ENCODE data around the gene LDB2. TPM values are rescaled to one million over a fixed set of nuclear protein-coding genes. Genes with fewer than 3 reads are reported as not detected.

Gene LDB2
- total RNA-seq, 1 donor from 2014 or later: 69.8 TPM

DNA sequence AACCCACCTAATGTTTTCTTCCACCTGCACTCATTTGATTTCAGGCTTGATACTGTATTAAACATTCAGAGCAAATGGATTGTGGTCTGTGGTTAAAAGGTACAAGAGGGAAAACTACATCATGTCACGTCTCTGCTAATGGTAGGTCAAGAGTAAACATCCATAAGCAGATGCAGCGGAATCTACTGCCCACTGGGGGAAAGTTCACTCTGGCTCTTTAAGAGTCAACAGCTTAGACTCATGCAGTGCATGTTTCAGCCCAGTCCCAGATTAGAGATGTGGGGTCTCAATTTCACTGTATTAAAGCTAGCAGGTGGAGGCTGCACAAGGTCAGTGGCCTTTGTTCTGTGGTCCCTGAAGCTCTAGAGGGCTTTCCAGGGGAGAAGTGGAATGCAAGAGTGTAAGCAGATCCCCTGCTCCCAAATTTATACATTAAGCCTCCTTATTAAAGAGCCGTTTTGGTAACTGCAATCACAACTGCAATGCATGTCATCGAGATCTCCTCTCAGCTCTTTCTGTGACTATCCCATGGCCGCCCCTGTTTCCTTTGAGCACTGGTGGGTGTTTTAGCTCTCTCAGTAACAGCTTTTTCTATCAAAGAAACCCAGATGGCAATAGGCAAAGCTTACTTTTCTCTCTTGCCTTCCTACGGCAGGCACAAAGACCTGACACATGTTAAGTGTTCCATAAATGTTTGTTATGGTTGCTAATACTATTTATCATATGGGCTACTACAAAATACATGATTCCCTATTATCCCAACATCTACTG lies 53.4 kb downstream of the LDB2 start:
- no peak for DNase-seq (ENCODE audit: extremely low read depth, low read depth, low spot score)

- no peak for DNase-seq (ENCODE audit: extremely low read depth, low read depth, low spot score)
Measured at GRCh38 chr4:16843831-16844508, 54.5 kb downstream of the LDB2 start.

DNA sequence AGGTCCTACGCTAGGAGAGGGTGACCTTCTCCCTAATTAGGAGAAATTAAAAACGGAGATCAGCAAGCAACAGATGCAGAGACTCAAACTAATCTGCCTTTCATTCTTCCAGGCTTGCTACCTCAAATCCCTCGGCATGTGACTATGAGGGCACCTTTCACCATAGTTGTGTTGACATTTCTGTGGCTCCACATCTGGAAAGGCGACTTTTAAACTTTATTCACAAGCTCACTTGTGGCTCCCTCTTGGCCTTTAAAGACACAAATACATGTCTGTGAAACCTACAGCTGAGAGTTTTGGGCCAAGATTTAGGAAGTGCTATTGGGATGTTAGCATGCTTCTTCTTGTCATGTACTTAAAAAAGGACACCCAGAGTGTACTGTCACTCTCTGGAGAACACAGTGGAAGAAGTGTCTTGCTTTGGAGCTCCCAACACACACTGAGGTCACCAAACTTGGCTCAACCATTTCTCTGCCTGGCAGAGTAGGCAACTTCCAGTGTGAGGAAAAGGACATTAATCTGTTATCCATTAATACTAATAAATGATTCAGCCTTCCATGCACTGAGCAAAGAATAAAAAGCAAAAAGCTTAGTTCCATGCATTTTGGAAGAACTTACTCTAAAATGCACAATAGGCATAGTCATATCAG lies 60.1 kb downstream of the LDB2 start:
- DNase-seq (ENCODE audit: extremely low read depth, low read depth, low spot score): no peak

GRCh38 chr4:16837475-16837874 lies 61.0 kb downstream of the LDB2 start:
- no peak for DNase-seq (ENCODE audit: extremely low read depth, low read depth, low spot score)

DNA sequence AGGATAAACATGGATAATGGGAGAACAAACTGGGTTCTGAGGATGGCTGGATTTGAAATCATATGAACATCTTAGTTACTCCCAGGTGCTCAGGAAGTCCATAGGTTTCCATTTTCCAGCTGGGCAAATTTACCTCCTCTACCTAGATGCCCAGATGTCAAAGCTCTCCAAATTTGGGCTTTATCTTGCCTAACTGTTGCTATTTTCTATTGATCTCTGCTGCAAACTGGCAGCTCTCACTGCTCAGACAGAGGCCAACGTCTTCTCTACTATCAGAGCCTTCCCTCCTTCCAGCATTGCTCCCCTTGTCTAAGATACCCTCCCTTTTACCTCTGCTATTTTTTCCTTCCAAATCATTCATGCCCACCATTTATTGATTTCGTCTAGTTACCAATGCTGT lies 62.1 kb downstream of the LDB2 start:
- DNase-seq (ENCODE audit: extremely low read depth, low read depth, low spot score): no peak

GRCh38 chr4:16835597-16836247 lies 62.7 kb downstream of the LDB2 start:
- DNase-seq (ENCODE audit: extremely low read depth, low read depth, low spot score): no peak

DNA sequence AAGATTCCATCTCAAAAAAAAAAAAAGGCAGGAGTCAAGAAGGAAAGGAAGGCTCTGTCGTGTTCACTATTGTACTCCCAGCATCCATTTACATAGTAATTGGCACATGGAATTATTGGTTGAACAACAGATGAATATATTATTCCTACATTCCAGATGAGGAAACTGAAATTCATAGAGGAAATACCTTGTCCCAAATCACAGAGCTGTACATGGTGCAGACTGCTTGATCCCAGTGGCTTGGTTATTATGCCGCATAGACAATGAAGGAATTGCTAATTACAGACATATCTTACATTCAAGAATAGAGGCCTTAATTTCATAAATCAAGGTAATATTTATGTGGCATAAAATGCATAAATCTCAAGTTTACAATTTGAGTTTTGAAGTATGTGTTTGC lies 63.6 kb downstream of the LDB2 start:
- no peak for DNase-seq (ENCODE audit: extremely low read depth, low read depth, low spot score)

DNA sequence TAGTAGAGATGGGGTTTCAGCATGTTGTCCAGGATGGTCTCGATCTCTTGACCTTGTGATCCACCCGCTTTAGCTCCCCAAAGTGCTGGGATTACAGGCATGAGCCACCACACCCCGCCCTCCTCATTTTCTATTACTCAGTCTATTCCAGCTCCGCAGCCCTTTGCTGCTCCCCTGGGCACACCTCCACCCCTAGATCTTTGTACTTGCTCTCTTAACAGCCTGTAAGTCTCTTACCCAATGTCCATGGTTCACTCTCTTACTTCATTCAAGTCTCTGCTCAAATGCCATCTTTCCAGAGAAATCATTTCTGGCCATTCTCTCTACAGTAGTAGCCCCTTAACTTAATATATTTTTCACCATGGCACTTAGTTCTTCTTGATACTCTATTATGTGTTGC lies 64.7 kb downstream of the LDB2 start:
- DNase-seq (ENCODE audit: extremely low read depth, low read depth, low spot score): no peak

DNA sequence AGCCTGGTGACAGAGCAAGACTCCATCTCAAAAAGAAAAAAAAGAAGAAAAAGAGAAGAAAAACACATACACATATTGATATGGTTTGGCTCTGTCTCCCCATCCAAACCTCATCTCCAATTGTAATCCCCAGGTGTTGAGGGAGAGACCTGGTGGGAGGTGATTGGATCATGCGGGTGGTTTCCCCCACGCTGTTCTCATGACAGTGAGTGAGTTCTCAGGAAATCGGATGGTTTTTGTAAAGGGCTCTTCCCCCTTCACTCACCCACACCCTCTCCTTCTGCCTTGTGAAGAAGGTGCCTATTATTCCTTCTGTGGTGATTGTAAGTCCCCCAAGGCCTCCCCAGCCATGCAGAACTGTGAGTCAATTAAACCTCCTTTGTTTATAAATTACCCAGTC lies 68.4 kb downstream of the LDB2 start:
- no peak for DNase-seq (ENCODE audit: extremely low read depth, low read depth, low spot score)

GRCh38 chr4:16827794-16828724 lies 70.4 kb downstream of the LDB2 start:
- no peak for DNase-seq (ENCODE audit: extremely low read depth, low read depth, low spot score)

GRCh38 chr4:16827045-16827444 lies 71.4 kb downstream of the LDB2 start:
- no peak for DNase-seq (ENCODE audit: extremely low read depth, low read depth, low spot score)

- no peak for DNase-seq (ENCODE audit: extremely low read depth, low read depth, low spot score)
Measured at GRCh38 chr4:16826406-16826910, 72.0 kb downstream of the LDB2 start.

DNA sequence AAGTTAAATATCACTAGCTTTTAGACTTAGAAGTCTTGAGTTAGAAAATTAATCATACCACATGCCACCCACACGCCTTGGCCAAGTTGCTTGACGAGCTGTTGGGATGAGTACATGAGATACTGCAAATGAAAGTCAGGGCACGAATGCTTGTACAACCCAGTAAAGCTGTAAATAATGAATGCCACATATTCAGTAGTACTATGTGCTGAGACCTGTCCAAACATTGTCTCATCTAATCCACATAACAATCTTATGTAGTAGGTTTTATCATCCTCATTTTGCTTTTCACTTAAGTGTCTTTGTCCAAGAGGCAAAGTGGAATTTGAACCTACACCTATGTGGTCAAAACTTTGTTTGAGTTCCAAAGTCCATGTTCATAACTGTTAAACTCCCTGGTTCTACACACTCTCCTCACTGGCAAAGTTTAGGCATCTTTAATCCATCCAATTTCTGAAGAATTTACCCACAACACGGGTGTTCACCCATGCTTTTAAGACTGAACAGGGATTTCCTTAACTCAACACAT lies 74.1 kb downstream of the LDB2 start:
- no peak for DNase-seq (ENCODE audit: extremely low read depth, low read depth, low spot score)

DNA sequence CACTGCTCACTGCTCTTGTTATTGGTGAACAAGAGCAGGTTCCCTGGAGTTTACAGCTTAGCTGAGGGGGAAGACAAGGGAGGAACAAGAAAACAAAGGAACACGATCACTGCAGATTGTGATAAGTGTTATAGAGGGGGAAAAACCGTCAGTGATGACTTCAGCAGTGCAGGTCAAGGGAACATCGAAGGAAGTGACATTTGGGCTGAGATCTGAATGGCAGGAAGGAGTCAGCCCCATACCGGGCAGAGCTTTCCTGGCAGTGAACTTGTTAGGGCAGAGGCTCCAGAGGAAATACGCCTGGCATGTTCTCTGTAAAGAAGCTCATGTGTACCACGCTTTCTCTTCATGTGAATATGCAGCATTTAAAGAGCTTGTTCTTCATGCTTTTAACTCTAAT lies 78.1 kb downstream of the LDB2 start:
- DNase-seq (ENCODE audit: extremely low read depth, low read depth, low spot score): peak; percentile 94

DNA sequence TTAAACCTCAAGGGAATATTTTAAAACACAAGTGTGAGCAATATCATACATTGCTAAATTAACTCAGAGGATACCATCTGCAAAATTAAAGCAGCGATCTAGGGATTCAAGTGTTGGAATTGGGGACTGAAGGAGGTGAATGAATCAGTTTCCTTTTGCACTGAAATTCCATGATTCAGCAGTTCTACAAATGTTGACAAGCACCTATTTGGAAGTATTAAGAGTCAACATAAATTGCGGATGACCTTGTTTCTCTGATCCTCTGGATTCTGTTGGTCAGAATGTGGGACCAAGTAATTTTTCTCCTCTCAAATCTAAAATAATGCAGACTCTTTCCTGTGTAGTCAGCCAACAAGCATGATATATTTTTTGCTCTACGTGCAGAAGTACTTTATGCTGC lies 78.8 kb downstream of the LDB2 start:
- no peak for DNase-seq (ENCODE audit: extremely low read depth, low read depth, low spot score)

DNA sequence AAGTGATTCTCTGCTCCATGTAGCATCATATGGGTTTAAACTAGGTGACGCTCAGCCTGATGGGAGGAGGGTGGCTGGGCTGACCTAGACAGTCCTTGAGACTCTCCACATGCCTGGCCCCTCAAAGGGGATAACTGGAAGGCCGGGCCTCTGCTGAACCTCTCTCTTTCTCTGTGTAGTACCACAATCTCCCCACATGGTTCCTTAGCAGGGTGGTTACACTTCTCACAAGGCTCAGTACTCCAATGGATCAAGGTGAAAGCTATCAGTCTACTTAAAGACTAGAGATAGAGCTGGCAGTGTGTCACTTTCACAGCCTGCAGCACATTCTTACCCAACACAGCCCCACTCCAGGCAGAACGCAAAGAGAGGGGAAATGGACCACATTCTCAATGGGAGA lies 80.4 kb downstream of the LDB2 start:
- no peak for DNase-seq (ENCODE audit: extremely low read depth, low read depth, low spot score)

DNA sequence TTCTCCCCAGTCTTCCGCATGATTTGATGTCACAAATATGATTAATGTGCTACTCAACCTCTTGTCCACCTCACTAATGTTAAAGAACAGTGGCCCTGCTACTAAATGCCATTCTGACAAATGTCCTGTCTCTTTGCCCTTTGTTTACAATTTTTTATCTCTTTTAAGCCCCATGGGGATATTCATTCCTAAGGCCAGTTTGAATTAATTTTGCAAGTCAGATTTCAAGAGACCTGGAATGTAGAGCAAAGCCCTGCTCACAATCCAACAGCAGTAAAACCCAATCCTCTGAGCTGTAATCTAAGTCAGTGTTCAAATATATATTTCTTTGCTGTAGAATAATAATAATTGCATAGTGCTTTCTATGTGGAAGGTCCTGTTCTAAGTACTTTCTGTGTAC lies 81.2 kb downstream of the LDB2 start:
- DNase-seq (ENCODE audit: extremely low read depth, low read depth, low spot score): no peak

DNA sequence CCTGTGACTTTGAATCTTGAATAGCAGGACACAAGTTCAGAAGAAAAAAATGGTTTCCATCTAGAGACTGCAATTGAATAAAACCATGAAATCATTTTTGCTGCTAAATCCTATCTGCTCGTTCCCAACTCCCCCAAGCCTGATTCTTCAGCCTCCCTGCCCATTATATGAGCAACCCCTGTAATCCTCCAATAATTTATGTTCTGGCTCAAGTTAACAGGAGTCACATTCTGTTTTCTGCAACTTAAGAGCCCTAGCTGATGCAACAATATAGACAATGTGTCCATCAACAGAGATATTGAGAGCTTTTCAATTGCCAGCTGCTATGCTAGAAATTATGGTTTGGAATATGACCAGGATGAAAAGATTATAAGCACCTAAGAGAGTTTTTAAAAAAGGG lies 84.1 kb downstream of the LDB2 start:
- DNase-seq (ENCODE audit: extremely low read depth, low read depth, low spot score): no peak

- no peak for DNase-seq (ENCODE audit: extremely low read depth, low read depth, low spot score)
Measured at GRCh38 chr4:16812041-16812440, 86.4 kb downstream of the LDB2 start.

DNA sequence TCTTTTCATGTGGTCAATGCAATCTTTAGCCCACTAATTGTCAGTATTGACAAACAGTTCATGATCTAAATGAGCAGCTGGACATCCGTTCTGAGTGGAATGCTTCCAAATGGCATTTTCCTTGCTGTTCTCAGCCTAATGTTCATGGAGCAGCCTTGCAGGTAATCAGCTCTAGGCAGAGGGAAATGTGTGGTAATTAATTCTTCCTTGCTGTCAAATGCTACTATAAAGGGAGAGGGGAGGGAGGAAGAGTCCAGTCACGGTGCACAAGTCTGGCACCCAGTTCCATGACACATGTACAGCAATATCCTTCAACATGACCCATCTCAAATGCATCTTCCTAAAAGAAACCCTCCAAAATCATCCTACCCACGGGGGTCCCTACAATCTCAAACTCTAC lies 88.5 kb downstream of the LDB2 start:
- no peak for DNase-seq (ENCODE audit: extremely low read depth, low read depth, low spot score)
